Astrocyte of the spinal cord (primary cell): Measurements from ENCODE around the gene EPHB6.

Experiments used
- DNase-seq: peaks from one replicate; pipeline ENCODE4 v3.0.0; 2011; ENCODE audit warnings: low read depth, low spot score
- H3K4me3 ChIP-seq: 2 replicates; pipeline ENCODE4 v1.5.1; 2011; ENCODE audit warnings: low read depth, mild to moderate bottlenecking, low read length, moderate library complexity
- in situ Hi-C: cut with HindIII; loops from 2 replicates; pipeline ENCODE4 v1.10.0; 2017; ENCODE audit warnings: low sequenced_read_pairs
- TF ChIP-seq, protein P1 (sequence below): IDR thresholded peaks from 2 replicates; pipeline ENCODE4 v1.5.1; 2012; ENCODE audit warnings: low read depth, mild to moderate bottlenecking, low read length, inconsistent platforms

The EPHB6 gene

DNA sequence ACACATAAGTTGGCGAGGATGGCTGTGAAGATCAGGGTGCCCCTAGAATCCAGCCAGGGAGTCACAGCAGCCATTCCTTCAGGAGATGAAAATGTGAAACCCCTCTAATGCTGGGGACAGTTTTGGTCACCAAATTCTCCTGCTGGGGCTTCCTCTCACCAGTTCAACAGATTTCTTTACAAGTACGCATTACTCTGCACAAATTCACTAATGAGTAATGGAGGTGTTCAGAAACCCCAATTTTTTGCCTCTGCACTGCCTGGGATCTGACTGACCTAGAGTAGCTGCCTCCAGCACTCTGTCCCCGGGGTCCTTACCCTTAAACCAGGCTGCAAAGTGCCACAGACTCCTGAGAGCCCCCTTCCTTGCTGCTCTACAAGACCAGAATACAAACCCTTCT, 62.6 kb downstream of the EPHB6 start:
- in situ Hi-C loops, result no loop called here
- TF ChIP-seq, protein P1, sequence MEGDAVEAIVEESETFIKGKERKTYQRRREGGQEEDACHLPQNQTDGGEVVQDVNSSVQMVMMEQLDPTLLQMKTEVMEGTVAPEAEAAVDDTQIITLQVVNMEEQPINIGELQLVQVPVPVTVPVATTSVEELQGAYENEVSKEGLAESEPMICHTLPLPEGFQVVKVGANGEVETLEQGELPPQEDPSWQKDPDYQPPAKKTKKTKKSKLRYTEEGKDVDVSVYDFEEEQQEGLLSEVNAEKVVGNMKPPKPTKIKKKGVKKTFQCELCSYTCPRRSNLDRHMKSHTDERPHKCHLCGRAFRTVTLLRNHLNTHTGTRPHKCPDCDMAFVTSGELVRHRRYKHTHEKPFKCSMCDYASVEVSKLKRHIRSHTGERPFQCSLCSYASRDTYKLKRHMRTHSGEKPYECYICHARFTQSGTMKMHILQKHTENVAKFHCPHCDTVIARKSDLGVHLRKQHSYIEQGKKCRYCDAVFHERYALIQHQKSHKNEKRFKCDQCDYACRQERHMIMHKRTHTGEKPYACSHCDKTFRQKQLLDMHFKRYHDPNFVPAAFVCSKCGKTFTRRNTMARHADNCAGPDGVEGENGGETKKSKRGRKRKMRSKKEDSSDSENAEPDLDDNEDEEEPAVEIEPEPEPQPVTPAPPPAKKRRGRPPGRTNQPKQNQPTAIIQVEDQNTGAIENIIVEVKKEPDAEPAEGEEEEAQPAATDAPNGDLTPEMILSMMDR, result no peak
- DNase-seq, result no peak
- H3K4me3 ChIP-seq, result no peak overlapping the region

DNA sequence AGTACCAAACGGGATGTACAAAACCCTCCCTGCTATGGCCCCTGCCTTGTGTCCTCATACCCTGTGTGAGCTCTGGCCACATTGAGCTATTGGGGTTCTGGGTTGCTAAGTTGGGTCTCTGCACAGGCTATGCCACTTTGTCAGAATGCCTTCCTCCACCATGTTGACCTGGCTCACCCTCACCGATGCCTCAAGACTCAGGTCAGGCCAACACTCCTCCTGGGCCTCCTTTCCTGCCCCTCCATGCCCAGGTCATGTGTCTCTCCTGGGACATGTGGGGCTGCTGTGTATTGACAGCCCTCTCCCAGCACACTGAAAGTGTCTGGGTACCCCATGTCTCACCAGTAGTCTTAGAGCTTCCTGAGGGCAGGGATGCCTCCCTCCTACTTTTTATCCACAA, 64.0 kb downstream of the EPHB6 start:
- in situ Hi-C loops, result no loop called here
- TF ChIP-seq, protein P1, result no peak
- no peak overlapping the region for H3K4me3 ChIP-seq
- no peak for DNase-seq

DNA sequence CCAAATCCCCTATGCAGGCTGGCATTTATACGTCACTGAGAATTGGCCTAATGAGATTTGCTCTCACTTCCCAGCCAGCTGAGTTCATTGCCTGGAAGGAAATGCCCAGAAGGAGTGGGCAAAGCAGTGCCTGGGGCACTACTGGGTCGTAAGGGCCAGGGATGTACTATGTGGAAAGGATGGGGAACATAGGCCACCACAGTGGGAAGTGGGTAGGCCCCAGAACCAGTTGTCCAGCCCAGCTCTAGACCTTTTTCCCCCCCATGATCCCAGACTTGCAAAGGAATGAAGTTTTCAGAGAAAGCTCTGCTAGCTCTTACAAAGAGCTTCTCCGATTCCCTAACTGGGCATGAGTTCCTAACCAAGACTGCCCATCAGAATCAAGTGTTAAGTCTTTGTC, 64.8 kb downstream of the EPHB6 start:
- in situ Hi-C loops, result no loop called here
- H3K4me3 ChIP-seq, result no peak overlapping the region
- DNase-seq, result no peak
- TF ChIP-seq, protein P1, result no peak
